Astrocyte of the spinal cord (primary cell): ENCODE data around the gene IKZF3.
"Not testable (repeated sequence)": the region's sequence is repeated elsewhere in the genome, so short reads cannot be mapped to it uniquely, and the experiment has no call there.

Source experiments
- DNase-seq: peaks from one replicate; pipeline ENCODE4 v3.0.0; 2011; ENCODE audit warnings: low read depth, low spot score
- H3K4me3 ChIP-seq: 2 replicates; pipeline ENCODE4 v1.5.1; 2011; ENCODE audit warnings: low read depth, mild to moderate bottlenecking, low read length, moderate library complexity
- CTCF ChIP-seq: IDR thresholded peaks from 2 replicates; pipeline ENCODE4 v1.5.1; 2012; ENCODE audit warnings: low read depth, mild to moderate bottlenecking, low read length, inconsistent platforms
- in situ Hi-C: cut with HindIII; loops from 2 replicates; pipeline ENCODE4 v1.10.0; 2017; ENCODE audit warnings: low sequenced_read_pairs

IKZF3 gene

GRCh38 chr17:39732586-39732985 is 131.5 kb downstream of the IKZF3 start:
- H3K4me3 ChIP-seq = no peak overlapping the region
- DNase-seq = no peak
- in situ Hi-C loops = no loop called here
- no peak for TF ChIP-seq CTCF

GRCh38 chr17:39730095-39730921 is 133.8 kb downstream of the IKZF3 start, which contains the start of gene MIEN1:
TSS of gene MIEN1 (minus strand) at chr17:39730532. CDS start at chr17:39730495, 37 bp downstream.
- in situ Hi-C loops = no loop called here
- peak; percentile 77 for DNase-seq
- TF ChIP-seq CTCF = peak; percentile 75
- peak within 1 kb of the TSS; percentile 76 for H3K4me3 ChIP-seq

- in situ Hi-C loops = no loop called here
- peak overlapping the region; percentile 76 for H3K4me3 ChIP-seq
- DNase-seq = no peak
- no peak for TF ChIP-seq CTCF
These were observed 134.7 kb downstream of the IKZF3 start for GRCh38 chr17:39729280-39729851.

GRCh38 chr17:39727556-39727955 is 136.6 kb downstream of the IKZF3 start:
- in situ Hi-C loops = no loop called here
- no peak overlapping the region for H3K4me3 ChIP-seq
- no peak for TF ChIP-seq CTCF

DNA sequence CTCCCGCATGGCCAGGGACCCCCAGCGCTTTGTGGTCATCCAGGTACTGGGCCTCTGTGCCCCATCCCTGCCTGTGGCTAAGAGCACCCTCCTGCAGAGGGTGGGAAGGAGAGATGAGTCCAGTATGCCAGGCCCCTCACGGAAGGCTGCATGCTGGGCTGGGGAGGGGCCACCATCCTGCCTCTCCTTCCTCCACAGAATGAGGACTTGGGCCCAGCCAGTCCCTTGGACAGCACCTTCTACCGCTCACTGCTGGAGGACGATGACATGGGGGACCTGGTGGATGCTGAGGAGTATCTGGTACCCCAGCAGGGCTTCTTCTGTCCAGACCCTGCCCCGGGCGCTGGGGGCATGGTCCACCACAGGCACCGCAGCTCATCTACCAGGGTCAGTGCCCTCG is 137.5 kb downstream of the IKZF3 start:
- no peak overlapping the region for H3K4me3 ChIP-seq
- DNase-seq = no peak
- TF ChIP-seq CTCF = no peak

More at GRCh38 chr17:39727556-39727955, 136.6 kb downstream of the IKZF3 start:
- no peak for DNase-seq

GRCh38 chr17:39725923-39726322 is 138.2 kb downstream of the IKZF3 start:
- in situ Hi-C loops, DNase-seq, H3K4me3 ChIP-seq: not testable (repeated sequence)

More for the DNA sequence above, 137.5 kb downstream of the IKZF3 start:
- in situ Hi-C loops = no loop called here

- in situ Hi-C loops = no loop called here
- DNase-seq = no peak
- no peak overlapping the region for H3K4me3 ChIP-seq
These were observed 139.4 kb downstream of the IKZF3 start for GRCh38 chr17:39724731-39725130.

More at GRCh38 chr17:39724731-39725130, 139.4 kb downstream of the IKZF3 start:
- no peak for TF ChIP-seq CTCF
